Measurements from ENCODE around the gene KCNK10.

The KCNK10 gene

DNA sequence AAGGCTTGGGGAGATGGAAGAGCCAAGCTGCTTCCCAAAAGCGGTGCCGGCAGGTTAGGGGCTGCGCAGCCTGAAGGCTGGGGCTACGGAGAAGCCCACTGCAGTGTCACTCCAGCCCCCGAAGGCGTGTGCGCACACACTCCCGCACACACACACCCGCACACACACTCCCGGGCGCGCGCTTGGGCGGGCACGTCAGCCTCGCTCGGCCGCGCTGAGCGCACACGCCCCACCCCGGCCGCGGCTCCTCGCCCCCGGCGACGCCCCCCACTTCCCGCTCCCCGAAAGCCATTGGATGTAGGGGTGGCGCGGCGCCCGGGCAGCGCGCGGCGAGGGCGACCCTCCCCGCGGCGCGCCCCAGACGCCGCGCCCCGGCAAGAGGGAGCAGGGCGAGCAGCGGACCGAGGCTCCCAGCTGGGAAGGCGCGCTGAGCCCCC, at the start of gene KCNK10:
TSS of gene KCNK10 (minus strand) at position 184 of the 437 bp plus-strand sequence. CDS start 471 bp downstream, outside the sequence.
- no peak for DNase-seq (ENCODE audit: low read depth)

GRCh38 chr14:88369496-88369895, 46.4 kb upstream of the KCNK10 start:
- DNase-seq (ENCODE audit: low read depth) = no peak

DNA sequence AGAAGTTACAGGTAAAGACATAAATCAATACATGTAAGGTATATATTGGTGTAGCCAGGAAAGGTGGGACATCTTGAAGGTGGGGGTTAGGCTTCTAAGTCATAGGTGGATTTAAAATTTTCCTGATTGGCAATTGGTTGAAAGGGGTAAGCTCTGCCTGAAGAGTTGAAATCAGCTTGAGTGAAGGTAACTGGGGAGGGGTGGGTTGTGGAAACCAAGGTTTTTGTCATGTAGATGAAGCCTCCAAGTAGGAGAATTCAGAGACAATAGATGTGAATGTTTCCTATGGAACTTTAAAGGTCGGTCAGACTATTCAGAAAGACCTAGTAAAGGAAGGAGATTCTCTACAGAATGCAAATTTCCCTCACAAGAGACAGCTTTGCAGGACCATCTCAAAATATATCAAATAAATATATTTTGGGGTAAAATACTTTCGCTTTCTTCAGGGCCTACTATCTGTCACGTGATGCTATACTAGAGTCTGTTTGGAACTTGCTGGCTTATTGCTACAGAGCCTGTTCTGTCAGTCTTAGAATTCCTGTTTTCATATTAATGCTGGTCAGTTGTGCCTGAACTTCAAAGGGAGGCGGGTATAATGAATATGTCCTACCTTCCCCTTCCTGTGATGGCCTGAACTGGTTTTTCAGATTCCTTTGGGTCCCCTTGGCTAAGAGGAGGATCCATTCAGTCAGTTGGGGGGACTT, 41.8 kb upstream of the KCNK10 start:
- no peak for DNase-seq (ENCODE audit: low read depth)

- DNase-seq (ENCODE audit: low read depth) = no peak
Measured at GRCh38 chr14:88363644-88364043, 40.6 kb upstream of the KCNK10 start.

GRCh38 chr14:88359500-88359899, 36.4 kb upstream of the KCNK10 start:
- DNase-seq (ENCODE audit: low read depth) = no peak

GRCh38 chr14:88354358-88354757, 31.3 kb upstream of the KCNK10 start:
- no peak for DNase-seq (ENCODE audit: low read depth)

DNA sequence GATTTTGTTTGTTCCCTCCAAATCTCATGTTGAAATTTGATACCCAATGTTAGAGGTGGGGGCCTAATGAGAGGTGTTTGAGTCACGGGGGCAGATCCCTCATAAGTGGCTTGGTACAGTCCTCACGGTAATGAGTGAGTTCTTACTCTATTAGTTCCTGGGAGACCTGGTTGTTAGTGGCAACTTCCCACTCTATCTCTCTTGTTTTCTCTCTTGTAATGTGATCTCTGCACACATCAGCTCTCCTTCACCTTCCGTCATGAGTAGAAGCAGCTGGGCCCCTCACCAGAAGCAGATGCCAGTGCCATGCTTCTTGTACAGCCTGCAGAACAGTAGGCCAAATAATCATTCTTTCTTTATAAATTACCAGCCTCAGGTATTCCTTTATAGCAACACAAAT, 29.6 kb upstream of the KCNK10 start:
- DNase-seq (ENCODE audit: low read depth) = no peak

DNA sequence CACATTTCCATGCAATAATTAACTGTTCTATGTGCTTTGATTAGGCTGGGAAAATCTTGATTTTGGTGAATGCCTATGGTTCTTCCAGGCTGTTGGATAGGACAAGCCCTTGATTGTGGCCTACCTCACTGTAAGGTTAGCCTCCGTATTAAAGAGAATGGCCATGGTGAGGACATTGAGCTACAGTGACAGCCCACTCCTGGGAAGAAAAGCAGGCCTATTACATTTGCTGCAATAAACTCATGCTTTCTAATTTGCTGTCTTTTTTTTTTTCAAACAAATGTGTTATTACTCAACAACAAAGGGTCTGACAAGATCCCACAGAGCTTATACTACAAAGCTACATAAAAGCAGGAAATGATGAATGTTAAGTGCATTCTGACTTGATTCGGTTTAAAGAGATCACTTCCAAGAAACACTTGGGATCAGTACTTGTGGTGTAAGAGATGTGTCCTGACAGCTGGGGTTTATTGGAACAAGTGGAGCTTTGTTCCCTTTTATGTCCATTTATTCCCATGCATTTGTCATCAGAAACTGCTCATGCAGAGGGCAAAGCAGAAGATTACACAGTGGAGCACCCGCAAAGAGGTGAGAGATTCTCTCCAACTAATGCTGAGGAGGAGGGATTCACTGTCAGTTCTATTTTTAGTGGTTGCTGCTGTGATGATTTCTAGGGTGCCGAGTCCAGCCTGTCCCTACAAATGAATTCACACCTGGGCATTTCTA, 29.1 kb upstream of the KCNK10 start:
- no peak for DNase-seq (ENCODE audit: low read depth)

DNA sequence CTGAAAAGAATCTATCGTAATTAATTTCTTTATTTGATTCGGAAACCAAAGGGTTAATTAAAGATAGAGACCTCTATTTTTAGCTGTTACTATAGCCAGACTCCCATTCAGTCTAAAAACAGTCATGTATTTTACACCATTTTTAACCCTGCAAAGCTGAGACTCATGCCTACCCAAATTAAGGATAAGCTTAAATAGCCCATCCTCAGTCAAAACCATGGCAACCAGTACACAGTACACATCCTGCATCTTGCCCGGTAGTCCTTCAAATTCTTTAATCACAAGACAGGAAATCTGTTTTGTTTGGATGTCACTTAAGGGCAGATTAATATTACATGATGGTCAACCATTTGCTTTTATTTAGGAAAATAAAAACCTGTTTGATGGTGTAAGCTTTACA, 25.5 kb upstream of the KCNK10 start:
- DNase-seq (ENCODE audit: low read depth) = no peak

DNA sequence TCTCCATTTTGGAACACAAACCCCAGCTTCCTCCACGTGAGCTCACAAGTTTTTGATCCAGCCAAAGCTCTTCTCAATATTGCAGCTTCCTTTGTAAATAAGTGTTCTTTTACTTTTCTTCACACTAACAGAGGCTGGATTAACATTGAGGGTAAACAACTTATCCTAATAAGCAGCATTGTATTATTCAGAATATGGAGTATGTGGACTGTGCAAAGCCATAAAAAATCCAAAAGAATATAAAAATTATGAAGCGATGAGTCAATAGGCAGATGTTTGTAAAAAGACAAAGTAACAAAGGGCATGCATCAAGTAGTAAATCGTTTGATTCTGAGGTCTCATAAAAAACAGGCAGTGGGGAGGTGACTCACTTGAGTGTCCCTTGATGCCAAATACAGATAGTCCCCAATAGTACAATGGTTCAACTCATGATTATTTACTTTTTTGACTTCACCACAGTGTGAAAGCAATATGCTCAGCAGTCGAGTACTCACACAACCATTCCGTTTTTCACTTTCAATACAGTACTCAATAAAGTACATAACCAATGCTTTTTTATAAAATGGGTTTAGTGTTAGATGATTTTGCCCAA, 23.1 kb upstream of the KCNK10 start:
- DNase-seq (ENCODE audit: low read depth) = no peak

GRCh38 chr14:88342980-88343379, 19.9 kb upstream of the KCNK10 start:
- no peak for DNase-seq (ENCODE audit: low read depth)

GRCh38 chr14:88340357-88340756, 17.3 kb upstream of the KCNK10 start:
- DNase-seq (ENCODE audit: low read depth) = no peak

- DNase-seq (ENCODE audit: low read depth) = no peak
Measured at GRCh38 chr14:88333036-88333435, 10.0 kb upstream of the KCNK10 start.

GRCh38 chr14:88327497-88327896, 4.4 kb upstream of the KCNK10 start:
- no peak for DNase-seq (ENCODE audit: low read depth)

DNA sequence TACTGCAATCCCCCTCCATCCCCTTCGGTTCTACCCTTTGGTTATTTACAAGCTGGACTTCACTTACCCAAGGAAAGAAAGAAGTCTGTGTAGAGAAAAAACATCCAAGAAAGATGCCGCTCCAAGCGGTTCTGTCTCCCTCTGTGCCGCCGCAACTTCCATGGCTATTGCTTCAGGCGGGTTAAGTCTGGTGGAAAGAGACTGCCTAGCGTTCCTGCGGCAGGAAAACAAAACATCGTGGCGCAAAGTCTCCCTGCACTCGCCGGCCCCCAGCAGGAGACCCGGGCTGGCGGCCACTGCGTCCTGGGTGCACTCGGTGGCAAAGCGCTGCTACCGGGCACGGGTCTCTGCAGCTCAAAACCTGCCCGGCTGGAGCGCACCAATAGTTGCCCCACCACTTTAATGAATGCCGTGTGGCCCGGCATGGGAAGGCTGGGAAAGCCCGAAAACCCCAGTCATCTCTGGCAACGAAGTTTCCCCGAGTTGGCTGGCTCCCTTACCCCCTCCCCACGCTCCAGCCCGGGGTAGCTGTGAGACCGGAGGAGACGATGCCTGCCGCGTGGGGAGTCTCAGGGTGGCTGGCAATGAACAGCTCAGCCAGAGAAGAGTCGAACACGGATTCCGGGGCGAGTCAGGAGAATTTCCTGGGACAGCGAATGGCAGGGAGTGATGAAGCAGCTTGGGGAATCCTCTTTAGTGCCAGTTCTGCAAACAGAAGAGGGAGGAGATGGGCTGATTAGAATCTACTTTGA, 3.5 kb upstream of the KCNK10 start:
- DNase-seq (ENCODE audit: low read depth) = no peak

- no peak for DNase-seq (ENCODE audit: low read depth)
Measured at GRCh38 chr14:88325883-88326282, 2.8 kb upstream of the KCNK10 start.

DNA sequence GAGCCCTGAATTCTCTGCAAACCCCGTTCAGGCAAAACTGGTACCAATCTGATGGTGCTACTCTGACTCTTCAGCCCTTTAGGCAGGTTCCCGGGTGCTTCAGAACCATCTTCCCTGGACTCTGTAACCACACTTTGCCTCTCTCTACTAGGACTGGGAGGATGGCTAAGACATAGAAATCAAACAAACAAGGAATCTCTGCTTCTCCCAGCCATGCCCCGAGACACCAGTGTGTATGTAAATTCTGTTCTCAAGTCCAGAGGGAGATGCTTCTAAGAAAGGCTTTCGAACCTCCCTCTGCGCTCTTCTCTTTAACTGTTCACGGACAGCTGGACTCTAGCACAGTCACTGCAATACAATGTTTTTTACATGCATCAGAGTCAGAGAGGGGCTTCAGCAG, 1.9 kb upstream of the KCNK10 start:
- DNase-seq (ENCODE audit: low read depth) = no peak

DNA sequence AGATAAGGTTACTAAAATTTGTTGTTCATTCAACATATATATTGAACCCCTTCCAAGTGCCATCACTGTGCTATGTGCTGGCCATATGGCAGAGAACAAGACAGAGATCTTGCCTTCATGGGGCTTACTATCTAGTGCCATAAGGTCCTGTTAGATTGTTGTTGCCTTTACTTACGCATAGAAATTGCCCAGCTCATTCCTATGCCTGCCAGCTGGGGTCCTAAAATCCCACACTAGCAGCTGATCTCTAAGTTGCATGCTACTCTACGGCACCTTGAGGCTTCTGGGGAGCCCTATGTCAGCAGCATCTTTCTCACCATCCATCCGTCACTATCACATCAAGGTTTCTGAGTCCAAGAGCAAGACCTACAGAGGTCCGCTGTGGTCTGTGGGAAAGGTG, 1.4 kb upstream of the KCNK10 start:
- DNase-seq (ENCODE audit: low read depth) = no peak

GRCh38 chr14:88323523-88324199, 592 bp upstream of the KCNK10 start:
- DNase-seq (ENCODE audit: low read depth) = no peak

DNA sequence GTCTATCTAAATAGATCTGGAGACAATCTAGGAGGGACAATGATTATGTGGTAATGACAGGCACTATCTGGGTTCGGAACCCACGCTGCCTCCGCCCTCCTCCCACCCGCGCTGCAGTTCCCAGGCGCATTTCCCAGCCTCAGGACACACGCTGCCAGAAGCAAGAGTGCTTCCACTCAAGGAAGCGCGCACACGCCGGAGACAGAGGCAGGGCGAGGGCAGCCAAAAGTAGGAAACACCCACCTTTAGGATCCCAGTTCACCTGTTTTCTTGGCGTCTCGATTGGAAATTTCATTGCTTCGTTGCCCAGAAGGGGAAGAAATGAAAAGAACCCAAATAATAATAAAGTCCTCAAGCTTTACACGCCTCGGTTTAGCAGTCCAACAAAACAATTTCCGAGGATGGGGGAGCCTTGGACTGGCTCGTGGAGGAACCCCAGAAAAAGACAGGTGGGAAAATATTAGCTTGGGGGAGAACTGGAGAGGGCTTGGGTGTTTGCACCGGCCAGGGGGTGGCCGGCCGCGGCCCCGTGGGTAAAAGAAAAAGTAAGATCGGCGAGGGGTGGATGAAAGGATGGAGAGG, 474 bp downstream of the KCNK10 start:
- DNase-seq (ENCODE audit: low read depth) = no peak

GRCh38 chr14:88321692-88322503, 1.2 kb downstream of the KCNK10 start:
- DNase-seq (ENCODE audit: low read depth) = no peak
